Brain microvascular endothelial cell (primary cell): Measurements from ENCODE around the gene PZP.
"Not testable (repeated sequence)": the region's sequence is repeated elsewhere in the genome, so short reads cannot be mapped to it uniquely, and the experiment has no call there.

ENCODE experiments used
- DNase-seq: peaks from one replicate; pipeline ENCODE4 v3.0.0-alpha.2; 2020
- H3K27ac ChIP-seq: fragments of 250-450 bp; sonication (Bioruptor Pico); 2 replicates; pipeline ENCODE4 v1.5.1; 2020; ENCODE audit warnings: mild to moderate bottlenecking, moderate library complexity
- H3K27me3 ChIP-seq: fragments of 250-450 bp; sonication (Bioruptor Pico); replicated peaks from 2 replicates; pipeline ENCODE4 v1.5.1; 2020; ENCODE audit warnings: mild to moderate bottlenecking
- H3K36me3 ChIP-seq: fragments of 250-450 bp; sonication (Bioruptor Pico); replicated peaks from 2 replicates; pipeline ENCODE4 v1.5.1; 2020; ENCODE audit warnings: mild to moderate bottlenecking
- H3K4me3 ChIP-seq: 2 replicates; pipeline ENCODE4 v1.5.1; 2011; ENCODE audit warnings: low read depth, mild to moderate bottlenecking, control low read depth, low read length, moderate library complexity
- in situ Hi-C: cut with HindIII; loops from 2 replicates; pipeline ENCODE4 v1.10.0; 2017; ENCODE audit warnings: low sequenced_read_pairs, low pct_ligation_motif_present
- TF ChIP-seq, protein P1 (sequence below): IDR thresholded peaks from 2 replicates; pipeline ENCODE4 v1.5.1; 2011; ENCODE audit warnings: low read depth, mild to moderate bottlenecking, moderate library complexity, low read length, control low read depth, inconsistent platforms; ENCODE audit errors: missing control alignments

PZP gene

GRCh38 chr12:9252256-9252655 is 44.1 kb upstream of the PZP start:
- no peaks in the 10 kb centered on the region for H3K27me3 ChIP-seq
- no peak for DNase-seq
- TF ChIP-seq, protein P1, sequence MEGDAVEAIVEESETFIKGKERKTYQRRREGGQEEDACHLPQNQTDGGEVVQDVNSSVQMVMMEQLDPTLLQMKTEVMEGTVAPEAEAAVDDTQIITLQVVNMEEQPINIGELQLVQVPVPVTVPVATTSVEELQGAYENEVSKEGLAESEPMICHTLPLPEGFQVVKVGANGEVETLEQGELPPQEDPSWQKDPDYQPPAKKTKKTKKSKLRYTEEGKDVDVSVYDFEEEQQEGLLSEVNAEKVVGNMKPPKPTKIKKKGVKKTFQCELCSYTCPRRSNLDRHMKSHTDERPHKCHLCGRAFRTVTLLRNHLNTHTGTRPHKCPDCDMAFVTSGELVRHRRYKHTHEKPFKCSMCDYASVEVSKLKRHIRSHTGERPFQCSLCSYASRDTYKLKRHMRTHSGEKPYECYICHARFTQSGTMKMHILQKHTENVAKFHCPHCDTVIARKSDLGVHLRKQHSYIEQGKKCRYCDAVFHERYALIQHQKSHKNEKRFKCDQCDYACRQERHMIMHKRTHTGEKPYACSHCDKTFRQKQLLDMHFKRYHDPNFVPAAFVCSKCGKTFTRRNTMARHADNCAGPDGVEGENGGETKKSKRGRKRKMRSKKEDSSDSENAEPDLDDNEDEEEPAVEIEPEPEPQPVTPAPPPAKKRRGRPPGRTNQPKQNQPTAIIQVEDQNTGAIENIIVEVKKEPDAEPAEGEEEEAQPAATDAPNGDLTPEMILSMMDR, result no peak
- no peak overlapping the region for H3K27ac ChIP-seq
- in situ Hi-C loops, result no loop called here
- H3K4me3 ChIP-seq, result no peak overlapping the region
- no peaks in the 10 kb centered on the region for H3K36me3 ChIP-seq

DNA sequence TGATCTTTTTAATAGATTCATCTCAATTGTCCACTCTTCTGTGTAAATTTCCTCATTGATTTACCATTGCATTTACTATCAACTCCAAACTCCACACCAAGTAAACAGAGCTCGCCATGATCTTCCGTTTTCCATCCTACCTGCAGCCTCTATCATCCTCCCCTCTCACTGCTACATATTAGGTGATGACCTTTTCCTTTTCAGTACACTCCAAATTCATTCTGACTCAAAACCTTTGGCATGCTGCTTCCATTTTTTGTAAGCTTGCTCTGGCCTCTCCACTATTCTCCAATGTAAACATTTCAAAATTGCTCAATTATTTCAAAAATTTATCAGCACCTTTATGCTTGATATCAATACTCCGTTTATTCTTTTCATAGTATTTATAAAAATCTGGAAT is 40.2 kb upstream of the PZP start:
- no peaks in the 10 kb centered on the region for H3K36me3 ChIP-seq
- in situ Hi-C loops, result no loop called here
- no peak overlapping the region for H3K4me3 ChIP-seq
- no peak for DNase-seq
- H3K27ac ChIP-seq, result no peak overlapping the region
- TF ChIP-seq, protein P1, result no peak
- no peaks in the 10 kb centered on the region for H3K27me3 ChIP-seq

GRCh38 chr12:9244894-9245293 is 36.7 kb upstream of the PZP start:
- in situ Hi-C loops, result no loop called here
- Histone ChIP-seq H3K27ac (no peak overlapping the region), H3K36me3 (no peaks in the 10 kb centered on the region), H3K27me3 (no peaks in the 10 kb centered on the region), H3K4me3 (no peak overlapping the region)
- no peak for DNase-seq
- TF ChIP-seq, protein P1, result no peak

GRCh38 chr12:9243999-9244649 is 35.9 kb upstream of the PZP start:
- in situ Hi-C loops, result no loop called here
- Histone ChIP-seq H3K4me3 (no peak overlapping the region), H3K27me3 (no peaks in the 10 kb centered on the region), H3K36me3 (no peaks in the 10 kb centered on the region), H3K27ac (no peak overlapping the region)
- TF ChIP-seq, protein P1, result no peak
- no peak for DNase-seq

GRCh38 chr12:9241301-9241700 is 33.1 kb upstream of the PZP start:
- Histone ChIP-seq H3K4me3 (no peak overlapping the region), H3K27me3 (no peaks in the 10 kb centered on the region), H3K36me3 (no peaks in the 10 kb centered on the region), H3K27ac (no peak overlapping the region)
- DNase-seq, result no peak
- in situ Hi-C loops, result no loop called here
- TF ChIP-seq, protein P1, result no peak

- Histone ChIP-seq H3K27me3 (no peaks in the 10 kb centered on the region), H3K27ac (no peak overlapping the region), H3K4me3 (no peak overlapping the region), H3K36me3 (no peaks in the 10 kb centered on the region)
- no peak for DNase-seq
- in situ Hi-C loops, result no loop called here
- TF ChIP-seq, protein P1, result no peak
Measured at GRCh38 chr12:9240776-9241175, 32.6 kb upstream of the PZP start.

GRCh38 chr12:9240004-9240635 is 31.9 kb upstream of the PZP start:
- H3K27ac ChIP-seq, H3K27me3 ChIP-seq, in situ Hi-C loops, H3K36me3 ChIP-seq: not testable (repeated sequence)
- DNase-seq, result peak; percentile 0
- peak overlapping the region; percentile 39 for H3K4me3 ChIP-seq
